ENCODE measurements around the gene CCNO. TPM values are rescaled to one million over a fixed set of nuclear protein-coding genes. Genes with fewer than 3 reads are reported as not detected.

Gene CCNO
- total and polyA plus RNA-seq, 10 of the 15 experiments (the other 5 are each of a cell fraction or from before 2014, with no cell fraction given) = 0.05 TPM; not detected in 9

DNA sequence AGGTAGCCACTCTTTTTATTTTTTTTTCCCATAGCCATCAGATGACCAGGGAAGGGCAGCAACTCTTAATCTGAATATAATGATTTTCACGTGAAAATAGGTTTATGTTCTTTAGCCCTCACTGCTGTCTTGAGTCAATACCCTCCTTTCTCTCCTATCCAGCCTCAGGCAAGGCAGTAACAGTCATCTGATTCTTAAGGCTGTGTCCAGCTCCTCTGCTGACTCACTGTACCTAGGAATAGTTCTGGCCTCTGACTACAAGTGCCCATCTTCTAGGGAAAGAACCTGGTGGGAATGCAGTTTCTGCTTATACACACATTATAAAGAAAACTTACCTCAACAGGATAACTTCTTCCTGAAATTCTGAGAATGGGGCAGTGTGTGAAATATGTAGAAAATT, 43.4 kb upstream of the CCNO start:
- no TSS peak for BruUV-seq (replicated peaks)
- H3K27me3 ChIP-seq (replicated peaks in 1 of 2; ENCODE audit: control insufficient read depth in 2 of 2, insufficient read depth in 2 of 2, low read length in 1 of 2) = no peaks in the 10 kb centered on the region
- no peak overlapping the region for H3K4me2 ChIP-seq (ENCODE audit: control insufficient read depth, insufficient read depth)
- H3K36me3 ChIP-seq (ENCODE audit: control insufficient read depth in 2 of 2, insufficient read depth in 2 of 2, low read length in 1 of 2) = peaks cover 2 to 11% of the 10 kb centered on the region in 2 experiments
- no peaks in the 10 kb centered on the region for H3K4me1 ChIP-seq (ENCODE audit: control insufficient read depth, insufficient read depth, low read length)
- H3K9me3 ChIP-seq (replicated peaks; ENCODE audit: control insufficient read depth, insufficient read depth, low read length) = no peaks in the 10 kb centered on the region
- ChIA-PET SMC1A (ENCODE audit: uncharacterized antibody, unreplicated experiment) (no interaction called here), CTCF (no interaction called here), RAD21 (ENCODE audit: unreplicated experiment) (no interaction called here), POLR2A (no interaction called here)
- no peak overlapping the region for H3K9ac ChIP-seq (ENCODE audit: control insufficient read depth, insufficient read depth, low read length)
- WGBS (ENCODE audit: insufficient coverage, insufficient replicate concordance, low lambda C conversion rate, missing lambda C conversion rate) = 100% methylated on average over 1 of the region's 1 CpG
- no peak for ATAC-seq
- H3K4me3 ChIP-seq = no peak overlapping the region
- in situ Hi-C loops (cut with MboI) (no loop called here), intact Hi-C loops (cut with micrococcal nuclease; ENCODE audit: unreplicated experiment) (no loop called here)
- DNase-seq (ENCODE audit: low read depth, low spot score) = no peak
- no peak for FAIRE-seq
- no peaks in the 10 kb centered on the region for H4K20me1 ChIP-seq (ENCODE audit: control insufficient read depth, insufficient read depth)
- no peak overlapping the region for H2AFZ ChIP-seq (ENCODE audit: control insufficient read depth, low read depth, low read length)
- no peaks in the 10 kb centered on the region for H3K79me2 ChIP-seq (ENCODE audit: control insufficient read depth, insufficient read depth, low read length)
- H3K27ac ChIP-seq (ENCODE audit: control insufficient read depth, insufficient read depth) = no peak overlapping the region
- TF ChIP-seq YBX1 (IDR thresholded peaks at IDR 0.05) (no peak), ZNF217 (IDR thresholded peaks at IDR 0.05) (no peak), ETV6 (conservative IDR thresholded peaks at IDR 0.05 in 1 of 2, IDR thresholded peaks at IDR 0.05 in 1 of 2; ENCODE audit: borderline replicate concordance in 1 of 2, low read depth in 1 of 2) (no peak), EP300 (IDR thresholded peaks at IDR 0.05; ENCODE audit: borderline replicate concordance in 1 of 2, control insufficient read depth in 1 of 2, low read depth in 2 of 2, low read length in 2 of 2) (no peak), ZNF207 (IDR thresholded peaks at IDR 0.05; ENCODE audit: borderline replicate concordance) (no peak)
- TF ChIP-seq, protein P1, sequence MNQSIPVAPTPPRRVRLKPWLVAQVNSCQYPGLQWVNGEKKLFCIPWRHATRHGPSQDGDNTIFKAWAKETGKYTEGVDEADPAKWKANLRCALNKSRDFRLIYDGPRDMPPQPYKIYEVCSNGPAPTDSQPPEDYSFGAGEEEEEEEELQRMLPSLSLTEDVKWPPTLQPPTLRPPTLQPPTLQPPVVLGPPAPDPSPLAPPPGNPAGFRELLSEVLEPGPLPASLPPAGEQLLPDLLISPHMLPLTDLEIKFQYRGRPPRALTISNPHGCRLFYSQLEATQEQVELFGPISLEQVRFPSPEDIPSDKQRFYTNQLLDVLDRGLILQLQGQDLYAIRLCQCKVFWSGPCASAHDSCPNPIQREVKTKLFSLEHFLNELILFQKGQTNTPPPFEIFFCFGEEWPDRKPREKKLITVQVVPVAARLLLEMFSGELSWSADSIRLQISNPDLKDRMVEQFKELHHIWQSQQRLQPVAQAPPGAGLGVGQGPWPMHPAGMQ (IDR thresholded peaks at IDR 0.05; ENCODE audit: borderline replicate concordance) = no peak
- TF ChIP-seq, protein P2, sequence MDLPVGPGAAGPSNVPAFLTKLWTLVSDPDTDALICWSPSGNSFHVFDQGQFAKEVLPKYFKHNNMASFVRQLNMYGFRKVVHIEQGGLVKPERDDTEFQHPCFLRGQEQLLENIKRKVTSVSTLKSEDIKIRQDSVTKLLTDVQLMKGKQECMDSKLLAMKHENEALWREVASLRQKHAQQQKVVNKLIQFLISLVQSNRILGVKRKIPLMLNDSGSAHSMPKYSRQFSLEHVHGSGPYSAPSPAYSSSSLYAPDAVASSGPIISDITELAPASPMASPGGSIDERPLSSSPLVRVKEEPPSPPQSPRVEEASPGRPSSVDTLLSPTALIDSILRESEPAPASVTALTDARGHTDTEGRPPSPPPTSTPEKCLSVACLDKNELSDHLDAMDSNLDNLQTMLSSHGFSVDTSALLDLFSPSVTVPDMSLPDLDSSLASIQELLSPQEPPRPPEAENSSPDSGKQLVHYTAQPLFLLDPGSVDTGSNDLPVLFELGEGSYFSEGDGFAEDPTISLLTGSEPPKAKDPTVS (IDR thresholded peaks at IDR 0.05; ENCODE audit: low read depth, low read length) = no peak
- TF ChIP-seq, protein P3, sequence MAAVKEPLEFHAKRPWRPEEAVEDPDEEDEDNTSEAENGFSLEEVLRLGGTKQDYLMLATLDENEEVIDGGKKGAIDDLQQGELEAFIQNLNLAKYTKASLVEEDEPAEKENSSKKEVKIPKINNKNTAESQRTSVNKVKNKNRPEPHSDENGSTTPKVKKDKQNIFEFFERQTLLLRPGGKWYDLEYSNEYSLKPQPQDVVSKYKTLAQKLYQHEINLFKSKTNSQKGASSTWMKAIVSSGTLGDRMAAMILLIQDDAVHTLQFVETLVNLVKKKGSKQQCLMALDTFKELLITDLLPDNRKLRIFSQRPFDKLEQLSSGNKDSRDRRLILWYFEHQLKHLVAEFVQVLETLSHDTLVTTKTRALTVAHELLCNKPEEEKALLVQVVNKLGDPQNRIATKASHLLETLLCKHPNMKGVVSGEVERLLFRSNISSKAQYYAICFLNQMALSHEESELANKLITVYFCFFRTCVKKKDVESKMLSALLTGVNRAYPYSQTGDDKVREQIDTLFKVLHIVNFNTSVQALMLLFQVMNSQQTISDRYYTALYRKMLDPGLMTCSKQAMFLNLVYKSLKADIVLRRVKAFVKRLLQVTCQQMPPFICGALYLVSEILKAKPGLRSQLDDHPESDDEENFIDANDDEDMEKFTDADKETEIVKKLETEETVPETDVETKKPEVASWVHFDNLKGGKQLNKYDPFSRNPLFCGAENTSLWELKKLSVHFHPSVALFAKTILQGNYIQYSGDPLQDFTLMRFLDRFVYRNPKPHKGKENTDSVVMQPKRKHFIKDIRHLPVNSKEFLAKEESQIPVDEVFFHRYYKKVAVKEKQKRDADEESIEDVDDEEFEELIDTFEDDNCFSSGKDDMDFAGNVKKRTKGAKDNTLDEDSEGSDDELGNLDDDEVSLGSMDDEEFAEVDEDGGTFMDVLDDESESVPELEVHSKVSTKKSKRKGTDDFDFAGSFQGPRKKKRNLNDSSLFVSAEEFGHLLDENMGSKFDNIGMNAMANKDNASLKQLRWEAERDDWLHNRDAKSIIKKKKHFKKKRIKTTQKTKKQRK (IDR thresholded peaks at IDR 0.05; ENCODE audit: low read depth, low read length) = no peak
- TF ChIP-seq, protein P4, sequence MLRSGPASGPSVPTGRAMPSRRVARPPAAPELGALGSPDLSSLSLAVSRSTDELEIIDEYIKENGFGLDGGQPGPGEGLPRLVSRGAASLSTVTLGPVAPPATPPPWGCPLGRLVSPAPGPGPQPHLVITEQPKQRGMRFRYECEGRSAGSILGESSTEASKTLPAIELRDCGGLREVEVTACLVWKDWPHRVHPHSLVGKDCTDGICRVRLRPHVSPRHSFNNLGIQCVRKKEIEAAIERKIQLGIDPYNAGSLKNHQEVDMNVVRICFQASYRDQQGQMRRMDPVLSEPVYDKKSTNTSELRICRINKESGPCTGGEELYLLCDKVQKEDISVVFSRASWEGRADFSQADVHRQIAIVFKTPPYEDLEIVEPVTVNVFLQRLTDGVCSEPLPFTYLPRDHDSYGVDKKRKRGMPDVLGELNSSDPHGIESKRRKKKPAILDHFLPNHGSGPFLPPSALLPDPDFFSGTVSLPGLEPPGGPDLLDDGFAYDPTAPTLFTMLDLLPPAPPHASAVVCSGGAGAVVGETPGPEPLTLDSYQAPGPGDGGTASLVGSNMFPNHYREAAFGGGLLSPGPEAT (IDR thresholded peaks at IDR 0.05; ENCODE audit: low read depth) = no peak
- TF ChIP-seq, protein P5, sequence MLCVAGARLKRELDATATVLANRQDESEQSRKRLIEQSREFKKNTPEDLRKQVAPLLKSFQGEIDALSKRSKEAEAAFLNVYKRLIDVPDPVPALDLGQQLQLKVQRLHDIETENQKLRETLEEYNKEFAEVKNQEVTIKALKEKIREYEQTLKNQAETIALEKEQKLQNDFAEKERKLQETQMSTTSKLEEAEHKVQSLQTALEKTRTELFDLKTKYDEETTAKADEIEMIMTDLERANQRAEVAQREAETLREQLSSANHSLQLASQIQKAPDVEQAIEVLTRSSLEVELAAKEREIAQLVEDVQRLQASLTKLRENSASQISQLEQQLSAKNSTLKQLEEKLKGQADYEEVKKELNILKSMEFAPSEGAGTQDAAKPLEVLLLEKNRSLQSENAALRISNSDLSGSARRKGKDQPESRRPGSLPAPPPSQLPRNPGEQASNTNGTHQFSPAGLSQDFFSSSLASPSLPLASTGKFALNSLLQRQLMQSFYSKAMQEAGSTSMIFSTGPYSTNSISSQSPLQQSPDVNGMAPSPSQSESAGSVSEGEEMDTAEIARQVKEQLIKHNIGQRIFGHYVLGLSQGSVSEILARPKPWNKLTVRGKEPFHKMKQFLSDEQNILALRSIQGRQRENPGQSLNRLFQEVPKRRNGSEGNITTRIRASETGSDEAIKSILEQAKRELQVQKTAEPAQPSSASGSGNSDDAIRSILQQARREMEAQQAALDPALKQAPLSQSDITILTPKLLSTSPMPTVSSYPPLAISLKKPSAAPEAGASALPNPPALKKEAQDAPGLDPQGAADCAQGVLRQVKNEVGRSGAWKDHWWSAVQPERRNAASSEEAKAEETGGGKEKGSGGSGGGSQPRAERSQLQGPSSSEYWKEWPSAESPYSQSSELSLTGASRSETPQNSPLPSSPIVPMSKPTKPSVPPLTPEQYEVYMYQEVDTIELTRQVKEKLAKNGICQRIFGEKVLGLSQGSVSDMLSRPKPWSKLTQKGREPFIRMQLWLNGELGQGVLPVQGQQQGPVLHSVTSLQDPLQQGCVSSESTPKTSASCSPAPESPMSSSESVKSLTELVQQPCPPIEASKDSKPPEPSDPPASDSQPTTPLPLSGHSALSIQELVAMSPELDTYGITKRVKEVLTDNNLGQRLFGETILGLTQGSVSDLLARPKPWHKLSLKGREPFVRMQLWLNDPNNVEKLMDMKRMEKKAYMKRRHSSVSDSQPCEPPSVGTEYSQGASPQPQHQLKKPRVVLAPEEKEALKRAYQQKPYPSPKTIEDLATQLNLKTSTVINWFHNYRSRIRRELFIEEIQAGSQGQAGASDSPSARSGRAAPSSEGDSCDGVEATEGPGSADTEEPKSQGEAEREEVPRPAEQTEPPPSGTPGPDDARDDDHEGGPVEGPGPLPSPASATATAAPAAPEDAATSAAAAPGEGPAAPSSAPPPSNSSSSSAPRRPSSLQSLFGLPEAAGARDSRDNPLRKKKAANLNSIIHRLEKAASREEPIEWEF (IDR thresholded peaks at IDR 0.05; ENCODE audit: insufficient replicate concordance, low read depth, low read length) = no peak

All from GM12878 (cell line).